ENCODE data around the gene RASAL1.
A peak's percentile ranks its signal among the peaks of the same experiment; 100 is the strongest.

The RASAL1 gene

DNA sequence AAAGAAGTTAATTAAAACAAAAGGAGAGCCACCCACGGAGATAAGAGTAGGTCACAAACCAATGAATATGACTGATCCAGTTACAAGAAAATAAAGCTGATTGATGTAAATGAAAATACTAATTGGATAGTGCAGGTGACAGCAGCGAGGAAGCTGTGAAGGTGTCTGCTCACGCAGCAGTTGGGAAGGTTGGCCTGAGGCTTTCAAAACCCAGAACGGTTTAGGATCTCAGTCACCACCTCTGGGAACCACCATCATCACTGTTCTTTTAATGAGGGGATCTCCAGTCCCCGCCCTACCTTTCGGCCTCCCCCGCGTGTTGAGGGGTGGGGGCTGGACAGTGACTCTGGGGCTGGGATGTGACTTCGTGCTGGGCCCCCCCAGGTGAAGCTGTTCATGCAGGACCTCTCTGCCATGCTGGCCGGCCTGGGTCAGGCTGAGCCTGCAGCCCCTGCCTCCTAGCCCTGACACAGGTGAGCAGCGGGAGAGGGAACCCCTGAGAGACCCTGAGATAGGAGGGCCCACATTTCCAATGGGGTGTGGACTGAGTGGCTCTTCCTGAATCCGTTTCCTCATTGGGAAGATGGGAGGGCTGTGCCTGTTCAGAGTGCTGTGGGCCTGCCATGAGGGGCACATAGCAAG lies 21.8 kb upstream of the RASAL1 start:
- peaks cover 11% of the 10 kb centered on the region for H3K27me3 ChIP-seq (ENCODE audit: control insufficient read depth, insufficient read depth, low read length)
- no peak overlapping the region for H3K9ac ChIP-seq (ENCODE audit: low read length)
- peaks cover 28% of the 10 kb centered on the region for H3K36me3 ChIP-seq (ENCODE audit: control insufficient read depth, insufficient read depth, low read length)
- H3K4me1 ChIP-seq (ENCODE audit: control insufficient read depth, insufficient read depth, low read length): no peaks in the 10 kb centered on the region
- no peak overlapping the region for H3K27ac ChIP-seq (ENCODE audit: low read depth, low read length)
- H3K4me3 ChIP-seq (ENCODE audit: low read length): no peak overlapping the region

DNA sequence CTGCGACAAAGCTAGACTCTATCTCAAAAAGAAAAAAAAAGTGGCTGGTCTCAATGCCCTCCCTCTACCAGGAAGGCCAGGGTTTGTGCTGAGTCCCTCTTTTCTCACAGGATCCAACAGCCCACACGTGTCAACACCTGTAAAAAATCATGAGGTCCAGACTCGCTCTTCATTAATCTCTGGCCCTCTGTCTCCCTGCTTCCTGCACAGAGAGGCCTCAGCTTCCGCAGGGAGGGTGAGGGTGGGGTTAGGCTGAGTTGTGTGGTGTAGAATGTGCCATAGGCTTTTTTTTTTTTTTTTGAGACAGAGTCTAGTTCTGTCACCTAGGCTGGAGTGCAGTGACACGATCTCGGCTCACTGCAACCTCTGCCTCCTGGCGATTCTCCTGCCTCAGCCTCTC lies 20.1 kb upstream of the RASAL1 start:
- H3K27me3 ChIP-seq (ENCODE audit: control insufficient read depth, insufficient read depth, low read length): peaks cover 17% of the 10 kb centered on the region
- no peak overlapping the region for H3K9ac ChIP-seq (ENCODE audit: low read length)
- peaks cover 21% of the 10 kb centered on the region for H3K36me3 ChIP-seq (ENCODE audit: control insufficient read depth, insufficient read depth, low read length)
- no peak overlapping the region for H3K4me3 ChIP-seq (ENCODE audit: low read length)
- no peaks in the 10 kb centered on the region for H3K4me1 ChIP-seq (ENCODE audit: control insufficient read depth, insufficient read depth, low read length)
- no peak overlapping the region for H3K27ac ChIP-seq (ENCODE audit: low read depth, low read length)

DNA sequence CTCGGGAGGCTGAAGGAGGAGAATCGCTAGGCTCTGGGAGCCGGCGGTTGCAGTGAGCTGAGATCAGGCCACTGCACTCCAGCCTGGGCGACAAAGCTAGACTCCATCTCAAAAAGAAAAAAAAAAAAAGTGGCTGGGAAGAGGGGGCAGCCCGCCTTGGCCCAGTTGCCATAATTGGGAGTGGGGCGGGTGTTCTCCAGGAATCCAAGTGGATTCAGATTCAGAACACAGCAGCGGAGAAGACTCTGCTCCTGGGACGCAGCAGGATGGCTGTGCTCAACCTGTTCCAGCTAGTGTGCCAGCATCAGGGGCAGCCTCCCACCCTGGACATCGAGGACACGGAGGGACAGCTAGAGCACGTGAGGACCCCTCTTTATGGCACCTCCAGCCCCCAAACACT lies 19.5 kb upstream of the RASAL1 start:
- no peak overlapping the region for H3K9ac ChIP-seq (ENCODE audit: low read length)
- no peaks in the 10 kb centered on the region for H3K4me1 ChIP-seq (ENCODE audit: control insufficient read depth, insufficient read depth, low read length)
- H3K27ac ChIP-seq (ENCODE audit: low read depth, low read length): no peak overlapping the region
- H3K27me3 ChIP-seq (ENCODE audit: control insufficient read depth, insufficient read depth, low read length): peaks cover 17% of the 10 kb centered on the region
- no peak overlapping the region for H3K4me3 ChIP-seq (ENCODE audit: low read length)
- peaks cover 17% of the 10 kb centered on the region for H3K36me3 ChIP-seq (ENCODE audit: control insufficient read depth, insufficient read depth, low read length)

DNA sequence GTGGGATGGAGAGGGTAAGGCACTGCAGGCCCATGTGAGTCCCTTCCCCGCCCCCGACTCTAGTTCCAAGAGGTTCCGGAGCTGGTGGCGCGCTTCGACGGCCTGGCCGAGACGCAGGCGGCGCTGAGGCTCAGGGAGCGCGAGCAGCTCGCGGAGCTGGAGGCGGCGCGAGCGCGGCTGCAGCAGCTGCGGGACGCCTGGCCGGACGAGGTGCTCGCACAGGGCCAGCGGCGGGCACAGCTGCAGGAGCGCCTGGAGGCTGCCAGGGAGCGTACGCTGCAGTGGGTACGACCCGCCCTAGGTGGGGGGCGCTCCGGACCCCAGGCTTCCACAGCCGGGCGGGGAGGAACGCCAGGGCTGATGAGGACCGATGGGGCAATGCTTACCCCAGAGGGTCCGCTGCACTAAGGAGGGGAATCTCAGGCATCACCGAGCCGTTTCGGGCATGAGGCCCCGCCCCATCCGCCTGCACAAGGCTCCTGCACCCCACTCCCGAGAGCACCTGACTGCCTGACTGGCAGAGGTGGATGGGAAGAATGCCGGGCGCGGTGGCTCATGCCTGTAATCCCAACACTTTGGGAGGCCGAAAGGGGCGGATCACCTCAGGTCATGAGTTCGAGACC lies 18.9 kb upstream of the RASAL1 start:
- H3K27ac ChIP-seq (ENCODE audit: low read depth, low read length): no peak overlapping the region
- peaks cover 17% of the 10 kb centered on the region for H3K27me3 ChIP-seq (ENCODE audit: control insufficient read depth, insufficient read depth, low read length)
- H3K36me3 ChIP-seq (ENCODE audit: control insufficient read depth, insufficient read depth, low read length): peaks cover 14% of the 10 kb centered on the region
- H3K4me1 ChIP-seq (ENCODE audit: control insufficient read depth, insufficient read depth, low read length): no peaks in the 10 kb centered on the region
- H3K4me3 ChIP-seq (ENCODE audit: low read length): peak overlapping the region; percentile 35
- no peak overlapping the region for H3K9ac ChIP-seq (ENCODE audit: low read length)

DNA sequence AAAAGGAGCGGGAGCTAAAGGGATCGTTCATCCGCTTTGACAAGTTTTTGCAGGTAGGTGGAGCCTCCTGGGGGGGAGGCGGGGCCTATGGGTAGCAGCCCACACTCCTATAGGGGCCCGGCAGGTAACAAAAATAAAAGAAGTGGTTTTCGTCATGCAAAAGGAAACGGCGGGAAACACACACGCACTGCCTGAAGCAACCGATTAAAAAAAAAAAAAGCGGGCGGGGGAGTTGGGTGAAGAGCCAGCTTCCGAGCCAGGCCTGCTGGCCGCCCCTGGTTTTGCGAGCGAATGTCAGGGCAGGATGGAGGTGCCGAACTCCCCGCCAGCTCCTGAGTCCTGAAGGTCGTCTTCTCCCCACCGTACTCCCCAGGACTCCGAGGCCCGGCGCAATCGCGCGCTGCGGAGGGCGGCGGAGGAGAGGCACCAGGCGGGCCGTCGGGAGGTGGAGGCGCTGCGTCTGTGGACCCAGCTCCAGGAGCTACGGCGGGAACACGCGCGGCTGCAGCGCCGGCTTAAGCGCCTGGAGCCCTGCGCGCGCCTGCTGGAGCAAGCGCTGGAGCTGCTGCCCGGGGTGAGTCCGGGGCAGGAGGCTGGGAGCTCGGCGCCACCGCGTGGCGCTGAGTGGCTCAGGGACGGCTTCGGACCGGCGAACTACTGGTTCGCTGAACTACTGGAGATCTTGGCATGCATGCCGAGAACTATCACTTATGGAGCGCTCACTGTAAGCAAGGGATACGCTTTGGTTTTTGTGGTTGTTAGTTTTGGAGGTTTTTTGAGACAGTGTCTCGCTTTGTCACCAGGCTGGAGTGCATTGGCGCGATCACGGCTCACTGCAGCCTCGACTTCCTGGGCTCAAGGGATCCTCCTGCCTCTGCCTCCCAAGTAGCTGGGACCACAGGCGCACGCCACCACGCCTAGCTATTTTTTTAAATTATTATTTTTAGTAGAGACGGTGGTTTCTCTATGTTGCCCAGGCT lies 17.6 kb upstream of the RASAL1 start:
- Histone ChIP-seq H3K9ac (ENCODE audit: low read length) (no peak overlapping the region), H3K27ac (ENCODE audit: low read depth, low read length) (no peak overlapping the region), H3K27me3 (ENCODE audit: control insufficient read depth, insufficient read depth, low read length) (peaks cover 17% of the 10 kb centered on the region)

DNA sequence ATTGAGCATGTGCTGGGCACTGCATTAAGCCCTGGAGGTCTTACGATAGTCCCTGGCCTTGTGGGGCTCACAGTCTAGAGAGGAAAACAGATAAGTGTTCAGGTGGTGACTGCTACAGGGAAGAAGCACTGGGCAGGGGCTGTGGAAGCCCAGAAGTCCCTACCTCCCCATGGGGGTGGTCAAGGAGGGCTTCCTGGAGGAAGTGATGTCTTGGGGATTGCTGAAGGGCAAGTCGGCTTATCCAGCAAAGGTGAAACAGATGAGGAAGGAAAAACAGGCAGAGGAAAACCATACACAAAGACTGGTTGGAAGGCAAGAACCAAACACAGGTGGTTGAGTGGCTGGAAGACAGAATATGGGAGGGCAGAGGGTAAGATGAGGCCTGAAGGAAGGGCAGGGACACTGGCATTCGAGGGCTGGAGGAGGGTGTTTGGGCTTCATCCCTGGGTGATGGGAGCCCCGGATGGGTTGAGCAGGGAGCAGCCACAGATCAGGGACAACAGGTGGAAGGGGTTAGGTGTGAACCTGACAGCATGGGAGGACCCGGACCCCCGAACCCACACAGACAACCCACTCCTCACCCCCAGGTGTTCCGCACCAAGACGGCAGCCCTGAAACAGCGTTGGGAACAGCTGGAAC lies 16.8 kb upstream of the RASAL1 start:
- Histone ChIP-seq H3K9ac (ENCODE audit: low read length) (no peak overlapping the region), H3K4me3 (ENCODE audit: low read length) (peak overlapping the region; percentile 64), H3K36me3 (ENCODE audit: control insufficient read depth, insufficient read depth, low read length) (no peaks in the 10 kb centered on the region), H3K27me3 (ENCODE audit: control insufficient read depth, insufficient read depth, low read length) (peaks cover 17% of the 10 kb centered on the region), H3K27ac (ENCODE audit: low read depth, low read length) (no peak overlapping the region), H3K4me1 (ENCODE audit: control insufficient read depth, insufficient read depth, low read length) (no peaks in the 10 kb centered on the region)

More for the DNA sequence above, 17.6 kb upstream of the RASAL1 start:
- peaks cover 4% of the 10 kb centered on the region for H3K36me3 ChIP-seq (ENCODE audit: control insufficient read depth, insufficient read depth, low read length)
- no peaks in the 10 kb centered on the region for H3K4me1 ChIP-seq (ENCODE audit: control insufficient read depth, insufficient read depth, low read length)
- peak overlapping the region; percentile 64 for H3K4me3 ChIP-seq (ENCODE audit: low read length)

DNA sequence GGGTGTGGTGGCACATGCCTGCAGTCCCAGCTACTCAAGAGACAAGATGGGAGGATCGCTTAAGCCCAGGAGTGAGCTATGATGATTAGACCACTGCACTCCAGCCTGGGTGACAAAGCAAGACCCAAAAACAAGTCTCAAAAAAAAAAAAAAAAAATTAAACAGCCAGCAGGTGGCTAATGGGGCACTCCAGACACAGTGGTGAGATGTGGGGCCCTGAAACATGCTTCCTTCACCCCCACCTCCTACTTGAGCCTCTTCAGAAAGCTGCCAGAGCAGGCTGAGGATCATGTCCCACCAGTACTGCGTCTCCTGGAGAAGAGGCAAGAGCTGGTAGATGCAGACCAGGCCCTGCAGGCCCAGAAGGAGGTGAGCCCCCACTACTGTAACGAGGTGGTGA lies 16.1 kb upstream of the RASAL1 start:
- Histone ChIP-seq H3K4me1 (ENCODE audit: control insufficient read depth, insufficient read depth, low read length) (no peaks in the 10 kb centered on the region), H3K27ac (ENCODE audit: low read depth, low read length) (no peak overlapping the region), H3K27me3 (ENCODE audit: control insufficient read depth, insufficient read depth, low read length) (peaks cover 17% of the 10 kb centered on the region), H3K36me3 (ENCODE audit: control insufficient read depth, insufficient read depth, low read length) (no peaks in the 10 kb centered on the region), H3K9ac (ENCODE audit: low read length) (no peak overlapping the region), H3K4me3 (ENCODE audit: low read length) (no peak overlapping the region)

DNA sequence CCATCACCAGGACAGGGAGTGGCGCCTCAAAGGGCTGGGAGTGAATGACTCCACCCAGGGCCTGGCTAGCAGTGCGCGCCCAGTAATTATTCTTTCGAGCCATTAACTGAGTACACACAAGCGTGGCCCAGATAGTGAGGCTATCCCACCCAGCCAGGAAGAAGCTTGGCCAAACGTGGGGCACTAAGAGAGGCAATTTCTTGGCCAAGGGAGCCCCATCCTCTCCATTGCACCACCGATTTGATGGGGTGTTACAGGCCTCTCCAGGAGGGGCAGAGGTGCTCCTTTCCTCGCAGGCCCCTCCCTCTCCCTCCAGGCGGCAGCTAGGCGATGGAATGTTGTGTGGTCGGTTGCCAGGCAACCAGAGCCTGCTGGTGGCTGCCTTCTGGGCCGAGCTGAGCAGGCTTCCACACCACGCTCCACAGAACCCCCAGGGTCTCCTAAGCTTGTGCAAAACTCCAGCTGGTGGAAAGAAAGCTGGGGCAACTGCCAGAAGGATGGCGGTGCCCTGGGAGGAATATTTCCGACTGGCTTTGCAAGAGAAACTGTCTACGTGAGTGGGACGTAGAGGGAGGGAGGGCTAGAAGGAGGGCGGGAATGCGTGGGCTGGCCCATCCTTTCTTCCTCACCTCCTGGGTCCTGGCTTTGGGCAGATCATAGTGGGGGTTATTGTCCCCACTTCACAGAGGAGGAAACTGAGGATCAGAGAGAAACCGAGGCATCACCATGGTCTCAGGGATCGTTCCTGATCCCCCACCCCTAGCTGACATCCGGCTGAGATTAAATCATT lies 14.0 kb upstream of the RASAL1 start, which contains the start of gene CFAP73:
TSS of gene CFAP73 (plus strand) at position 364 of the 790 bp plus-strand sequence. CDS start at position 498, 134 bp downstream.
- Histone ChIP-seq H3K4me3 (ENCODE audit: low read length) (peak within 1 kb of the TSS; percentile 27), H3K36me3 (ENCODE audit: control insufficient read depth, insufficient read depth, low read length) (no peaks in the 10 kb centered on the region), H3K27me3 (ENCODE audit: control insufficient read depth, insufficient read depth, low read length) (peaks cover 15% of the 10 kb centered on the region), H3K27ac (ENCODE audit: low read depth, low read length) (no peak within 1 kb of the TSS), H3K9ac (ENCODE audit: low read length) (no peak within 1 kb of the TSS), H3K4me1 (ENCODE audit: control insufficient read depth, insufficient read depth, low read length) (no peaks in the 10 kb centered on the region)

DNA sequence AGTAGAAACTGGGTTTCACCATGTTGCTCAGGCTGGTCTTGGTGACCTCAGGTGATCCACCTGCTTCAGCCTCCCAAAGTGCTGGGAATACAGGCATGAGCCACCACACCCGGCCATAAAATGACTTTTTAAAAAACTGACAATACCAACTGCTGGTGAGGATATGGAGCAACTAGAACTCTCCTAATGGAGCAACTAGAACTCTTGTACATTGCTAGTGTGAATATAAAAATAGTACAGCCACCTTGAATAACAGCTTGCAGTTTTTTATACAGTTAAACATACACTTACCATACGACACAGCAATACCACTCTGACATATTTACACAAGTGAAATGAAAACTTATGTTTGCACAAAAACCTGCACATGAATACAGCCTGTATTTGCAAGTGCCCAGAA lies 11.4 kb upstream of the RASAL1 start:
- Histone ChIP-seq H3K9ac (ENCODE audit: low read length) (no peak overlapping the region), H3K36me3 (ENCODE audit: control insufficient read depth, insufficient read depth, low read length) (no peaks in the 10 kb centered on the region), H3K4me3 (ENCODE audit: low read length) (no peak overlapping the region), H3K27ac (ENCODE audit: low read depth, low read length) (no peak overlapping the region), H3K4me1 (ENCODE audit: control insufficient read depth, insufficient read depth, low read length) (no peaks in the 10 kb centered on the region), H3K27me3 (ENCODE audit: control insufficient read depth, insufficient read depth, low read length) (peaks cover 3% of the 10 kb centered on the region)

DNA sequence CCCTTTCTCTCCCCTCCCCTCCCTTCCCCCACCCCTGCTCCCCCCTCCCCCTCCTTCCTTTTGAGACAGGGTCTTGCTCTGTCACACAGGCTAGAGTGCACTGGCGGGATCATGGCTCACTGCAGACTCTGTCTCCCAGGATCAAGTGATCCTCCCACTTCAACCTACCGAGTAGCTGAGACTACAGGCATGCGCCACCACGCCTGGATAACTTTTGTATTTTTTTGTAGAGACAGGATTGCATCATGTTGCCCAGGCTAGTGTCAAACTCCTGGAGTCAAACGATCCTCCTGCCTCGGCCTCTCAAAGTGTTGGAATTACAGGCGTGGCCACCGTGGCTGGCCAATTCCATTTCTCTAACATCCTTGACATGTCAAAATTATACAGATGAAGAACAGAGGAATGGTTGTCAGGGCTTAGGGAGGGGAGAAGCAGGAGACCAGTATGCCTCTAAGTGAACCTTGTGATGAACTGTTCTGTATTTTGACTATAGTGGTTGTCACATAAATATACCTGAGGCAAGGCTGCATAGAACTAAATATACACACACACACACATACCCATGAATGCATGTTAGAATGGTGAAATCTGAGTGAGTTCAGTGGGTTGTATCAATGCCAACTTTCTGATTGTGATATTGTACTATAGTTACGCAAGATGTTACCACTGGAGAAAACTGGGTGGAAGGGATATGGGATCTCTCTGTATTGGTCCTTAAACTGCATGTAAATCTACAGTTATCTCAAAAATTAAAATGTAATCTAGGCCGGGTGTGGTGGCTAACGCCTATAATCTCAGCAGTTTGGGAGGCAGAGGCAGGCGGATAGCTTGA lies 10.4 kb upstream of the RASAL1 start:
- no peak overlapping the region for H3K9ac ChIP-seq (ENCODE audit: low read length)
- no peak overlapping the region for H3K27ac ChIP-seq (ENCODE audit: low read depth, low read length)
- H3K4me1 ChIP-seq (ENCODE audit: control insufficient read depth, insufficient read depth, low read length): no peaks in the 10 kb centered on the region
- no peaks in the 10 kb centered on the region for H3K36me3 ChIP-seq (ENCODE audit: control insufficient read depth, insufficient read depth, low read length)
- no peak overlapping the region for H3K4me3 ChIP-seq (ENCODE audit: low read length)
- H3K27me3 ChIP-seq (ENCODE audit: control insufficient read depth, insufficient read depth, low read length): no peaks in the 10 kb centered on the region

DNA sequence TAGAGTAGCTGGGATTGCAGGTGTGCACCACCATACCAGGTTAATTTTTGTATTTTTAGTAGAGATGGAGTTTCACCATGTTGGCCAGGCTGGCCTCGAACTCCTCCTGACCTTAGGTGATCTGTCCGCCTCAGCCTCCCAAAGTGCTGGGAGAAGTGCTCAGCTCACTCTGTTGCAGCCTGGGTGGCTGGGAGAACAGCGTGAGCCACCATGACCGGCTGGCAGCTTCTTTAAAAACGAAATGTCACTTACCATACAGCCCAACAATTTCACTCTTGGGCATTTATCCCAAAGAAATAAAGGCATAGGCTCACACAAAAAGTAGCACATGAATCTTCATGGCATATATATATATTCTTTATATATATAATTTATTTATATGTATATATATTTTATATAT lies 9.2 kb upstream of the RASAL1 start:
- H3K27me3 ChIP-seq (ENCODE audit: control insufficient read depth, insufficient read depth, low read length): no peaks in the 10 kb centered on the region
- H3K9ac ChIP-seq (ENCODE audit: low read length): no peak overlapping the region
- no peak overlapping the region for H3K27ac ChIP-seq (ENCODE audit: low read depth, low read length)
- H3K4me3 ChIP-seq (ENCODE audit: low read length): no peak overlapping the region
- no peaks in the 10 kb centered on the region for H3K36me3 ChIP-seq (ENCODE audit: control insufficient read depth, insufficient read depth, low read length)
- no peaks in the 10 kb centered on the region for H3K4me1 ChIP-seq (ENCODE audit: control insufficient read depth, insufficient read depth, low read length)

Data from rectal smooth muscle tissue (tissue), 1 donor.